Panc1 (cell line): ENCODE data around the gene ACKR4. TPM values are rescaled to one million over a fixed set of nuclear protein-coding genes. Genes with fewer than 3 reads are reported as not detected.

Source experiments
- ATAC-seq: fragments of 200-7000 bp; cut with Tn5 transposase; 2 replicates; pipeline ENCODE4 v1.9.1; 2020; ENCODE audit warnings: mild to moderate bottlenecking, moderate library complexity
- BruUV-seq: library from RNA; stranded (reverse); fragments of 400-500 nt; replicated peaks from 2 replicates; lab custom pipeline; 2021; lab: Mats Ljungman, UMichigan
- CTCF ChIA-PET: fragments of 300-600 bp; sonication (Branson Sonifier 250); formaldehyde crosslinking; loops from one replicate; lab custom pipeline; 2022; ENCODE audit warnings: antibody characterized with exemption; lab: Charles Lee
- POLR2A ChIA-PET: fragments of 300-600 bp; sonication (Branson Sonifier 250); formaldehyde crosslinking; loops from one replicate; lab custom pipeline; 2022; ENCODE audit warnings: antibody characterized with exemption; lab: Charles Lee
- DNase-seq: peaks from one replicate; pipeline ENCODE4 v3.0.0-alpha.2; 2010; ENCODE audit warnings: low read depth, low spot score
- H3K27ac ChIP-seq: 2 replicates; pipeline ENCODE4 v1.5.1; 2011; ENCODE audit warnings: mild to moderate bottlenecking, low read length, inconsistent platforms
- H3K27me3 ChIP-seq: fragments of 200-500 bp; sonication (Bioruptor generic); 2 replicates; pipeline ENCODE4 v1.6.0; 2014; ENCODE audit warnings: low read length, inconsistent platforms; ENCODE audit not compliant: control insufficient read depth, insufficient read depth
- H3K36me3 ChIP-seq: fragments of 200-500 bp; sonication (Bioruptor generic); 2 replicates; pipeline ENCODE4 v1.5.1; 2014; ENCODE audit warnings: inconsistent platforms, mild to moderate bottlenecking, low read length, moderate library complexity; ENCODE audit not compliant: control insufficient read depth, insufficient read depth
- H3K4me1 ChIP-seq: 2 replicates; pipeline ENCODE4 v1.5.1; 2011; ENCODE audit warnings: inconsistent platforms, mild to moderate bottlenecking, low read length, moderate library complexity; ENCODE audit not compliant: control insufficient read depth, insufficient read depth
- H3K4me3 ChIP-seq, 2 experiments: 2 replicates each; pipeline ENCODE4 v1.5.1; 2011 to 2012; ENCODE audit warnings: low read depth in 2 of 2, low read length in 2 of 2, mild to moderate bottlenecking in 2 of 2, inconsistent platforms in 1 of 2, moderate library complexity in 1 of 2
- H3K9me3 ChIP-seq: fragments of 200-500 bp; sonication (Bioruptor generic); 2 replicates; pipeline ENCODE4 v1.5.1; 2014; ENCODE audit warnings: low read depth, mild to moderate bottlenecking, inconsistent platforms, low read length, moderate library complexity; ENCODE audit not compliant: control insufficient read depth, insufficient read depth
- POLR2AphosphoS5 ChIP-seq: IDR thresholded peaks from 2 replicates; pipeline ENCODE4 v1.6.1; 2012; ENCODE audit warnings: mild to moderate bottlenecking, low read depth, low read length, moderate library complexity
- SIN3A ChIP-seq: IDR thresholded peaks from 2 replicates; pipeline ENCODE4 v1.6.1; 2012; ENCODE audit warnings: low read depth, mild to moderate bottlenecking, low read length, moderate library complexity, borderline replicate concordance; ENCODE audit not compliant: insufficient read depth
- TCF7L2 ChIP-seq: IDR thresholded peaks from 2 replicates; pipeline ENCODE4 v1.6.1; 2011; ENCODE audit warnings: mild to moderate bottlenecking, low read depth, low read length, inconsistent platforms
- in situ Hi-C: cut with HindIII; loops from 2 replicates; pipeline ENCODE4 v1.10.0; 2016; ENCODE audit warnings: low sequenced_read_pairs, low pct_unique_long_range_greater_than_20kb
- intact Hi-C: fragments of 100-400 bp; cut with micrococcal nuclease; formaldehyde crosslinking; loops from one replicate; pipeline ENCODE4 v1.10.0; 2022; ENCODE audit not compliant: unreplicated experiment
- total RNA-seq: library from RNA; stranded (reverse); gene quantifications from one replicate; pipeline ENCODE4 v1.2.1, GENCODE V29; 2021; ENCODE audit not compliant: unreplicated experiment
- TF ChIP-seq, protein P1 (sequence below), 2 experiments: IDR thresholded peaks; 2 replicates each; pipeline ENCODE4 v1.6.1; 2011 to 2012; ENCODE audit warnings: low read depth in 2 of 2, control low read depth in 1 of 2, low read length in 1 of 2, mild to moderate bottlenecking in 1 of 2, moderate library complexity in 1 of 2; ENCODE audit not compliant: insufficient read depth in 1 of 2
- TF ChIP-seq, protein P2 (sequence below): fragments of 450-650 bp; IDR thresholded peaks from 2 replicates; pipeline ENCODE4 v1.5.1; 2017; ENCODE audit warnings: mild to moderate bottlenecking

Gene ACKR4
- total RNA-seq, 1 experiment from 2014 or later = not detected

DNA sequence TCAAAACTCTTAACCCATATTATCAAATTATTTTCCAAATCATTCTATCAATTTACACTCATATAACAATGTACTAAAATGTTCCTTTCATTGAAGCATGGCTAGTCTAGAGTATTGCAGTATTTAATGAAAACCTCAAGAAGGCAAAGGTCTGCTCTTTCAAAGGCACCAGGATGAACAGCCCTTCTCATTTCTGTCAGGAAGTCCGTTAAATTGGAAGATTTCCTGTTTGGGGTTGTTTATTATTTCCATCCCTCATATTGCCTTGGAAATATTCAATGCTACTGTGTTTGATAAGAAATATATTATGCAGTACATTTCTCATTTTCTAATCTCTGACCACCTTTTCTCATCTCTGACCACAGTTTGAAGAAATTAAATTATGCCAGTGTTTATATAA, 25.1 kb downstream of the ACKR4 start:
- in situ Hi-C loops = no loop called here
- Histone ChIP-seq H3K4me3 (no peak overlapping the region), H3K4me1 (no peaks in the 10 kb centered on the region), H3K36me3 (0 out of 2 replicates have a peak, but pooled peaks cover 2% of the 10 kb centered on the region), H3K27me3 (no peaks in the 10 kb centered on the region), H3K9me3 (no peaks in the 10 kb centered on the region), H3K27ac (no peak overlapping the region)
- DNase-seq (no peak), ATAC-seq (no peak)
- intact Hi-C loops = no loop called here
- ChIA-PET CTCF (no interaction called here), POLR2A (no interaction called here)
- no TSS peak for BruUV-seq
- TF ChIP-seq SIN3A (no peak), POLR2AphosphoS5 (no peak), TCF7L2 (no peak)
- TF ChIP-seq, protein P1, sequence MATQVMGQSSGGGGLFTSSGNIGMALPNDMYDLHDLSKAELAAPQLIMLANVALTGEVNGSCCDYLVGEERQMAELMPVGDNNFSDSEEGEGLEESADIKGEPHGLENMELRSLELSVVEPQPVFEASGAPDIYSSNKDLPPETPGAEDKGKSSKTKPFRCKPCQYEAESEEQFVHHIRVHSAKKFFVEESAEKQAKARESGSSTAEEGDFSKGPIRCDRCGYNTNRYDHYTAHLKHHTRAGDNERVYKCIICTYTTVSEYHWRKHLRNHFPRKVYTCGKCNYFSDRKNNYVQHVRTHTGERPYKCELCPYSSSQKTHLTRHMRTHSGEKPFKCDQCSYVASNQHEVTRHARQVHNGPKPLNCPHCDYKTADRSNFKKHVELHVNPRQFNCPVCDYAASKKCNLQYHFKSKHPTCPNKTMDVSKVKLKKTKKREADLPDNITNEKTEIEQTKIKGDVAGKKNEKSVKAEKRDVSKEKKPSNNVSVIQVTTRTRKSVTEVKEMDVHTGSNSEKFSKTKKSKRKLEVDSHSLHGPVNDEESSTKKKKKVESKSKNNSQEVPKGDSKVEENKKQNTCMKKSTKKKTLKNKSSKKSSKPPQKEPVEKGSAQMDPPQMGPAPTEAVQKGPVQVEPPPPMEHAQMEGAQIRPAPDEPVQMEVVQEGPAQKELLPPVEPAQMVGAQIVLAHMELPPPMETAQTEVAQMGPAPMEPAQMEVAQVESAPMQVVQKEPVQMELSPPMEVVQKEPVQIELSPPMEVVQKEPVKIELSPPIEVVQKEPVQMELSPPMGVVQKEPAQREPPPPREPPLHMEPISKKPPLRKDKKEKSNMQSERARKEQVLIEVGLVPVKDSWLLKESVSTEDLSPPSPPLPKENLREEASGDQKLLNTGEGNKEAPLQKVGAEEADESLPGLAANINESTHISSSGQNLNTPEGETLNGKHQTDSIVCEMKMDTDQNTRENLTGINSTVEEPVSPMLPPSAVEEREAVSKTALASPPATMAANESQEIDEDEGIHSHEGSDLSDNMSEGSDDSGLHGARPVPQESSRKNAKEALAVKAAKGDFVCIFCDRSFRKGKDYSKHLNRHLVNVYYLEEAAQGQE (IDR thresholded peaks at IDR 0.05; ENCODE audit: insufficient read depth in 1 of 2, low read depth in 2 of 2, low read length in 1 of 2) = no peak
- TF ChIP-seq, protein P2, sequence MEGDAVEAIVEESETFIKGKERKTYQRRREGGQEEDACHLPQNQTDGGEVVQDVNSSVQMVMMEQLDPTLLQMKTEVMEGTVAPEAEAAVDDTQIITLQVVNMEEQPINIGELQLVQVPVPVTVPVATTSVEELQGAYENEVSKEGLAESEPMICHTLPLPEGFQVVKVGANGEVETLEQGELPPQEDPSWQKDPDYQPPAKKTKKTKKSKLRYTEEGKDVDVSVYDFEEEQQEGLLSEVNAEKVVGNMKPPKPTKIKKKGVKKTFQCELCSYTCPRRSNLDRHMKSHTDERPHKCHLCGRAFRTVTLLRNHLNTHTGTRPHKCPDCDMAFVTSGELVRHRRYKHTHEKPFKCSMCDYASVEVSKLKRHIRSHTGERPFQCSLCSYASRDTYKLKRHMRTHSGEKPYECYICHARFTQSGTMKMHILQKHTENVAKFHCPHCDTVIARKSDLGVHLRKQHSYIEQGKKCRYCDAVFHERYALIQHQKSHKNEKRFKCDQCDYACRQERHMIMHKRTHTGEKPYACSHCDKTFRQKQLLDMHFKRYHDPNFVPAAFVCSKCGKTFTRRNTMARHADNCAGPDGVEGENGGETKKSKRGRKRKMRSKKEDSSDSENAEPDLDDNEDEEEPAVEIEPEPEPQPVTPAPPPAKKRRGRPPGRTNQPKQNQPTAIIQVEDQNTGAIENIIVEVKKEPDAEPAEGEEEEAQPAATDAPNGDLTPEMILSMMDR = no peak

DNA sequence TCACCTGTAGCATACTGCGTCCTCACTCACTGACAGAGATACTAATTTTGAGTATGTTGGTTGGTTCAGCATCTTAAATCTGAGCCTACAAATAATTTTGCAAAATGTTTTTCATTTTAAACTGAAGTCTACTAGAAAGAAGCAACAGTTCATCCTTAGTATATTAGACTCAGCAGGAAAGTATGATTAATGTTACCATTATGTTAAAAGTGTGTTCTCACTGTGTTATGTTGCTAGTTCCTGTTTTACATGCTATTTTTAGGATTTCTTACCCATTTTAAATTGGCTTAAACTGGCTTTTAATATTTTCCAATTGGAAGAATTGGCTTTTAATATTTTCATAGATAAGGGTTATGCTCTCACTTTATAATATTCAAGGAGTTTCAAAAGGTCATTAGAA, 25.7 kb downstream of the ACKR4 start:
- DNase-seq (no peak), ATAC-seq (no peak)
- ChIA-PET CTCF (no interaction called here), POLR2A (no interaction called here)
- intact Hi-C loops = no loop called here
- no TSS peak for BruUV-seq
- TF ChIP-seq SIN3A (no peak), POLR2AphosphoS5 (no peak), TCF7L2 (no peak)
- TF ChIP-seq, protein P1 (IDR thresholded peaks at IDR 0.05; ENCODE audit: insufficient read depth in 1 of 2, low read depth in 2 of 2, low read length in 1 of 2) = no peak
- TF ChIP-seq, protein P2 = no peak
- Histone ChIP-seq H3K27ac (no peak overlapping the region), H3K36me3 (0 out of 2 replicates have a peak, but pooled peaks cover 2% of the 10 kb centered on the region), H3K4me3 (no peak overlapping the region), H3K4me1 (no peaks in the 10 kb centered on the region), H3K9me3 (no peaks in the 10 kb centered on the region), H3K27me3 (no peaks in the 10 kb centered on the region)
- in situ Hi-C loops = no loop called here
